Measurements from ENCODE around the gene PPP2R2C.

DNA sequence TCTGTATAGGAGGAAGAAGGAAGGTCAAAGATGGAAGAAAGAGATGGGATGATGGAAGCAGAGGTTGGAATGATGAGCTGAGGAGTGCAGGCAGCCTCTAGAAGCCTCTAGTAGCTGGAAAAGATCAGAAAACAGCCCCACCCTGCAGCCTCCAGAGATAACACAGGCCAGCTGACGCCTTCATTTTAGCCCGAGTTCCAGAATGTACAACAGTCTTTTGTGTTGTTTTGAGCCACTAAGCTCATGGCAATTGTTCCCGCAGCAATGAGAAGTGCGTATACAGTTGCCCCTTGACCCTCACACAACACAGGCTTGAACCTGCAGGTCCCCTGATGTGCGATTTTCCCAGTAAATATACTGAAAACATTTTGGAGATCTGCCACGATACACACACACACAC lies 130.7 kb downstream of the PPP2R2C start:
- TF ChIP-seq, protein P1, sequence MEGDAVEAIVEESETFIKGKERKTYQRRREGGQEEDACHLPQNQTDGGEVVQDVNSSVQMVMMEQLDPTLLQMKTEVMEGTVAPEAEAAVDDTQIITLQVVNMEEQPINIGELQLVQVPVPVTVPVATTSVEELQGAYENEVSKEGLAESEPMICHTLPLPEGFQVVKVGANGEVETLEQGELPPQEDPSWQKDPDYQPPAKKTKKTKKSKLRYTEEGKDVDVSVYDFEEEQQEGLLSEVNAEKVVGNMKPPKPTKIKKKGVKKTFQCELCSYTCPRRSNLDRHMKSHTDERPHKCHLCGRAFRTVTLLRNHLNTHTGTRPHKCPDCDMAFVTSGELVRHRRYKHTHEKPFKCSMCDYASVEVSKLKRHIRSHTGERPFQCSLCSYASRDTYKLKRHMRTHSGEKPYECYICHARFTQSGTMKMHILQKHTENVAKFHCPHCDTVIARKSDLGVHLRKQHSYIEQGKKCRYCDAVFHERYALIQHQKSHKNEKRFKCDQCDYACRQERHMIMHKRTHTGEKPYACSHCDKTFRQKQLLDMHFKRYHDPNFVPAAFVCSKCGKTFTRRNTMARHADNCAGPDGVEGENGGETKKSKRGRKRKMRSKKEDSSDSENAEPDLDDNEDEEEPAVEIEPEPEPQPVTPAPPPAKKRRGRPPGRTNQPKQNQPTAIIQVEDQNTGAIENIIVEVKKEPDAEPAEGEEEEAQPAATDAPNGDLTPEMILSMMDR (tag by site-specific recombination; IDR thresholded peaks at IDR 0.05): no peak
- TF ChIP-seq MYNN (tag by site-specific recombination; IDR thresholded peaks at IDR 0.05; ENCODE audit: borderline replicate concordance) (no peak), ZNF610 (tag by site-specific recombination; IDR thresholded peaks at IDR 0.05; ENCODE audit: borderline replicate concordance) (no peak), WT1 (tag by site-specific recombination; IDR thresholded peaks at IDR 0.05) (no peak), ZNF629 (tag by site-specific recombination; IDR thresholded peaks at IDR 0.05) (no peak), ZNF335 (tag by site-specific recombination; conservative IDR thresholded peaks at IDR 0.05) (no peak)
